CD4-positive, alpha-beta memory T cell (primary cell): ENCODE data around the gene ANKRD10. TPM values are rescaled to one million over a fixed set of nuclear protein-coding genes. Genes with fewer than 3 reads are reported as not detected.

Source experiments
- CTCF ChIA-PET: fragments of 350-600 bp; sonication (Branson Sonifier 250); formaldehyde crosslinking; loops from one replicate; lab custom pipeline; 2021; ENCODE audit warnings: inconsistent platforms; ENCODE audit not compliant: partially characterized antibody; lab: Charles Lee
- POLR2A ChIA-PET: fragments of 350-600 bp; sonication (Branson Sonifier 250); formaldehyde crosslinking; loops from one replicate; lab custom pipeline; 2021; ENCODE audit not compliant: partially characterized antibody; lab: Charles Lee
- DNase-seq, 5 donors: peaks; one replicate each; pipeline versions ENCODE4 v3.0.0 to v3.0.0-alpha.2; 2020 to 2022; ENCODE audit warnings: mixed read lengths in 1 of 5
- H3K27ac ChIP-seq: one replicate; pipeline ENCODE4 v1.7.0; 2013; ENCODE audit warnings: low read depth, low read length
- H3K27me3 ChIP-seq: 2 replicates; pipeline ENCODE4 v1.7.0; 2013; ENCODE audit warnings: mild to moderate bottlenecking, low read length, moderate library complexity; ENCODE audit not compliant: insufficient read depth
- H3K36me3 ChIP-seq: 2 replicates; pipeline ENCODE4 v1.7.0; 2013; ENCODE audit warnings: mild to moderate bottlenecking, low read length, moderate library complexity; ENCODE audit not compliant: insufficient read depth
- H3K4me1 ChIP-seq: 2 replicates; pipeline ENCODE4 v1.7.0; 2013; ENCODE audit warnings: mild to moderate bottlenecking, low read length, moderate library complexity; ENCODE audit not compliant: insufficient read depth
- H3K4me3 ChIP-seq, 2 donors: one replicate each; pipeline ENCODE4 v1.7.0; 2013; ENCODE audit warnings: low read length in 2 of 2, mild to moderate bottlenecking in 1 of 2
- H3K9me3 ChIP-seq, 2 donors: one replicate each; pipeline ENCODE4 v1.7.0; 2013; ENCODE audit warnings: low read length in 2 of 2, control low read depth in 1 of 2; ENCODE audit not compliant: control insufficient read depth in 1 of 2
- H3K27ac Mint-ChIP-seq, 7 donors: one replicate each; pipeline ENCODE4 v1.8.0; 2020 to 2021; ENCODE audit warnings: mixed read lengths in 7 of 7, mild to moderate bottlenecking in 6 of 7, inconsistent platforms in 3 of 7, moderate library complexity in 3 of 7
- H3K27me3 Mint-ChIP-seq, 2 donors: one replicate each; pipeline ENCODE4 v1.8.0; 2020 to 2021; ENCODE audit warnings: mixed read lengths in 2 of 2
- H3K36me3 Mint-ChIP-seq, 2 donors: one replicate each; pipeline ENCODE4 v1.8.0; 2020 to 2021; ENCODE audit warnings: mixed read lengths in 2 of 2, inconsistent platforms in 1 of 2, mild to moderate bottlenecking in 1 of 2
- H3K4me1 Mint-ChIP-seq, 4 donors: one replicate each; pipeline ENCODE4 v1.8.0; 2020 to 2021; ENCODE audit warnings: mixed read lengths in 4 of 4, mild to moderate bottlenecking in 1 of 4
- H3K4me3 Mint-ChIP-seq, 8 donors: one replicate each; pipeline ENCODE4 v1.8.0; 2020 to 2021; ENCODE audit warnings: mixed read lengths in 8 of 8, mild to moderate bottlenecking in 7 of 8, moderate library complexity in 6 of 8, inconsistent platforms in 3 of 8
- H3K9me3 Mint-ChIP-seq, 8 donors: one replicate each; pipeline ENCODE4 v1.8.0; 2020 to 2021; ENCODE audit warnings: mixed read lengths in 8 of 8, mild to moderate bottlenecking in 5 of 8, inconsistent platforms in 3 of 8, moderate library complexity in 1 of 8
- intact Hi-C: fragments of 100-400 bp; cut with micrococcal nuclease; formaldehyde crosslinking; loops from one replicate; pipeline ENCODE4 v1.15.1; 2023
- polyA plus RNA-seq, 2 donors: library from polyadenylated mRNA; unstranded; fragments of 300-500 nt; fragmentation: Illumina TruSeq; gene quantifications; one replicate each; pipeline ENCODE4 v1.2.3, GENCODE V29; 2021
- total RNA-seq, 2 experiments: library from RNA; stranded (reverse); gene quantifications; one replicate each; pipeline ENCODE4 v1.2.3, GENCODE V29; 2021

Gene ANKRD10
- total and polyA plus RNA-seq, 4 experiments from 2014 or later: 53.0 to 140 (median 95.3) TPM

- H3K4me1 ChIP-seq: peaks cover 14% of the 10 kb centered on the region
- Mint-ChIP-seq H3K4me1 (peaks cover 0 to 7% (median 5%) of the 10 kb centered on the region in 4 donors), H3K4me3 (no peak overlapping the region), H3K9me3 (peaks cover 0 to 2% (median 0%) of the 10 kb centered on the region in 8 donors), H3K36me3 (peaks cover 4 to 5% of the 10 kb centered on the region in 2 donors), H3K27me3 (peaks cover 3 to 6% of the 10 kb centered on the region in 2 donors), H3K27ac (no peak overlapping the region)
- DNase-seq: no peak
- H3K36me3 ChIP-seq: no peaks in the 10 kb centered on the region
- ChIA-PET POLR2A (interaction anchor here (1.3 kb wide), 1 partner anchor 38 kb away, joined by 5 read pairs; the partner anchor contains the start of gene ANKRD10), CTCF (no interaction called here)
- H3K4me3 ChIP-seq: no peak overlapping the region
- H3K9me3 ChIP-seq: no peaks in the 10 kb centered on the region
- no peaks in the 10 kb centered on the region for H3K27me3 ChIP-seq
- H3K27ac ChIP-seq: no peak overlapping the region
- intact Hi-C loops: no loop called here
Observed at GRCh38 chr13:110876609-110877008, 38.3 kb downstream of the ANKRD10 start.

GRCh38 chr13:110875241-110875640 lies 39.6 kb downstream of the ANKRD10 start:
- intact Hi-C loops: no loop called here
- peaks cover 5 to 7% (median 6%) of the 10 kb centered on the region in 4 donors for H3K4me1 Mint-ChIP-seq
- Histone ChIP-seq H3K27ac (no peak overlapping the region), H3K27me3 (no peaks in the 10 kb centered on the region), H3K36me3 (no peaks in the 10 kb centered on the region), H3K9me3 (no peaks in the 10 kb centered on the region), H3K4me1 (peaks cover 14% of the 10 kb centered on the region), H3K4me3 (no peak overlapping the region)
- ChIA-PET POLR2A (no interaction called here), CTCF (no interaction called here)
- peak overlapping the region in 3 of 7 donors; percentile 55 to 78 (median 60) for H3K27ac Mint-ChIP-seq
- H3K9me3 Mint-ChIP-seq: peaks cover 0 to 2% (median 0%) of the 10 kb centered on the region in 8 donors
- H3K27me3 Mint-ChIP-seq: peaks cover 13 to 20% of the 10 kb centered on the region in 2 donors
- peaks cover 0 to 4% of the 10 kb centered on the region in 2 donors for H3K36me3 Mint-ChIP-seq
- H3K4me3 Mint-ChIP-seq: peak overlapping the region; percentile 46 to 86 (median 69)
- DNase-seq: peak in 1 of 5 donors; percentile 3

GRCh38 chr13:110874508-110874960 lies 40.3 kb downstream of the ANKRD10 start:
- H3K36me3 ChIP-seq: no peaks in the 10 kb centered on the region
- CTCF ChIA-PET: no interaction called here
- peaks cover 0 to 2% (median 0%) of the 10 kb centered on the region in 8 donors for H3K9me3 Mint-ChIP-seq
- H3K4me1 ChIP-seq: peaks cover 14% of the 10 kb centered on the region
- DNase-seq: no peak
- intact Hi-C loops: no loop called here
- H3K4me3 Mint-ChIP-seq: peak overlapping the region; percentile 46 to 86 (median 69)
- no peak overlapping the region for H3K27ac ChIP-seq
- H3K4me3 ChIP-seq: peak overlapping the region in 1 of 2 donors; percentile 13
- H3K27ac Mint-ChIP-seq: peak overlapping the region in 2 of 7 donors; percentile 60 to 78
- H3K9me3 ChIP-seq: no peaks in the 10 kb centered on the region
- peaks cover 0 to 4% of the 10 kb centered on the region in 2 donors for H3K36me3 Mint-ChIP-seq
- POLR2A ChIA-PET: no interaction called here
- H3K27me3 Mint-ChIP-seq: peaks cover 15 to 22% of the 10 kb centered on the region in 2 donors
- peaks cover 5 to 13% (median 8%) of the 10 kb centered on the region in 4 donors for H3K4me1 Mint-ChIP-seq
- H3K27me3 ChIP-seq: no peaks in the 10 kb centered on the region

GRCh38 chr13:110873639-110874507 lies 41.0 kb downstream of the ANKRD10 start:
- Histone ChIP-seq H3K27ac (no peak overlapping the region), H3K36me3 (no peaks in the 10 kb centered on the region), H3K4me3 (peak overlapping the region in 1 of 2 donors; percentile 13), H3K27me3 (no peaks in the 10 kb centered on the region), H3K9me3 (no peaks in the 10 kb centered on the region), H3K4me1 (peaks cover 14% of the 10 kb centered on the region)
- intact Hi-C loops: no loop called here
- CTCF ChIA-PET: no interaction called here
- H3K27ac Mint-ChIP-seq: no peak overlapping the region
- peaks cover 19 to 28% of the 10 kb centered on the region in 2 donors for H3K27me3 Mint-ChIP-seq
- DNase-seq: no peak
- no peak overlapping the region for H3K4me3 Mint-ChIP-seq
- POLR2A ChIA-PET: no interaction called here
- peaks cover 0 to 4% of the 10 kb centered on the region in 2 donors for H3K36me3 Mint-ChIP-seq
- H3K9me3 Mint-ChIP-seq: peaks cover 0 to 2% (median 0%) of the 10 kb centered on the region in 8 donors
- peaks cover 5 to 13% (median 9%) of the 10 kb centered on the region in 4 donors for H3K4me1 Mint-ChIP-seq

GRCh38 chr13:110872768-110873638 lies 41.9 kb downstream of the ANKRD10 start:
- H3K27me3 ChIP-seq: no peaks in the 10 kb centered on the region
- no peaks in the 10 kb centered on the region for H3K36me3 ChIP-seq
- POLR2A ChIA-PET: no interaction called here
- H3K9me3 Mint-ChIP-seq: peaks cover 0 to 2% (median 0%) of the 10 kb centered on the region in 8 donors
- no peak for DNase-seq
- peaks cover 5 to 13% (median 9%) of the 10 kb centered on the region in 4 donors for H3K4me1 Mint-ChIP-seq
- CTCF ChIA-PET: interaction anchor here (0.9 kb wide), 1 partner anchor 11 kb away, joined by 3 read pairs; no protein-coding TSS in a partner anchor
- peaks cover 23 to 33% of the 10 kb centered on the region in 2 donors for H3K27me3 Mint-ChIP-seq
- no peaks in the 10 kb centered on the region for H3K9me3 ChIP-seq
- H3K4me1 ChIP-seq: peaks cover 14% of the 10 kb centered on the region
- peak overlapping the region in 1 of 8 donors; percentile 45 for H3K4me3 Mint-ChIP-seq
- intact Hi-C loops: no loop called here
- no peak overlapping the region for H3K27ac ChIP-seq
- peaks cover 0 to under 1% of the 10 kb centered on the region in 2 donors for H3K36me3 Mint-ChIP-seq
- H3K27ac Mint-ChIP-seq: no peak overlapping the region
- no peak overlapping the region for H3K4me3 ChIP-seq

GRCh38 chr13:110872034-110872767 lies 42.7 kb downstream of the ANKRD10 start:
- POLR2A ChIA-PET: no interaction called here
- no peaks in the 10 kb centered on the region for H3K36me3 Mint-ChIP-seq
- no peak overlapping the region for H3K4me3 ChIP-seq
- no peaks in the 10 kb centered on the region for H3K27me3 ChIP-seq
- no peak overlapping the region for H3K27ac Mint-ChIP-seq
- no peak overlapping the region for H3K27ac ChIP-seq
- H3K4me1 ChIP-seq: peaks cover 14% of the 10 kb centered on the region
- DNase-seq: no peak
- H3K9me3 Mint-ChIP-seq: peaks cover 0 to 2% (median 0%) of the 10 kb centered on the region in 8 donors
- no peaks in the 10 kb centered on the region for H3K36me3 ChIP-seq
- H3K27me3 Mint-ChIP-seq: peaks cover 26 to 38% of the 10 kb centered on the region in 2 donors
- no peak overlapping the region for H3K4me3 Mint-ChIP-seq
- CTCF ChIA-PET: interaction anchor here (0.9 kb wide), 1 partner anchor 10 kb away, joined by 3 read pairs; no protein-coding TSS in a partner anchor
- H3K9me3 ChIP-seq: no peaks in the 10 kb centered on the region
- intact Hi-C loops: no loop called here
- peaks cover 5 to 13% (median 9%) of the 10 kb centered on the region in 4 donors for H3K4me1 Mint-ChIP-seq
